GM23338 (cell line): ENCODE results near the gene GALNT13.

Experiments
- CTCF ChIP-seq, 2 experiments: fragments of 200-600 bp in 1 of 2; sonication (generic) in 1 of 2; conservative IDR thresholded peaks; 2 replicates each; pipeline versions ENCODE4 v1.5.1 to v1.6.1; 2016 to 2017; ENCODE audit warnings: antibody characterized with exemption in 2 of 2, low read depth in 2 of 2, mild to moderate bottlenecking in 2 of 2, moderate library complexity in 1 of 2
- EZH2phosphoT487 ChIP-seq: fragments of 200-600 bp; sonication (generic); IDR thresholded peaks from one replicate; pipeline ENCODE4 v1.8.1; 2018; ENCODE audit warnings: antibody characterized with exemption; ENCODE audit not compliant: unreplicated experiment
- REST ChIP-seq: IDR thresholded peaks from one replicate; pipeline ENCODE4 v1.6.1; 2018; ENCODE audit warnings: antibody characterized with exemption; ENCODE audit not compliant: unreplicated experiment

GRCh38 chr2:154375579-154375931 is 503.8 kb downstream of the GALNT13 start:
- TF ChIP-seq CTCF (conservative IDR thresholded peaks at IDR 0.05; ENCODE audit: low read depth in 2 of 2) (peak; percentile 57 to 67), EZH2phosphoT487 (no peak), REST (no peak)
